Endothelial cell of umbilical vein (primary cell): ENCODE measurements around the gene CEP85L.

ENCODE experiments used
- CTCF ChIP-seq, 2 donors: IDR thresholded peaks; 1 replicate in 1 of 2; 2 replicates in 1 of 2; pipeline ENCODE4 v1.5.1; 2011; ENCODE audit warnings: low read length in 2 of 2, mild to moderate bottlenecking in 2 of 2, moderate library complexity in 2 of 2, control low read depth in 1 of 2, inconsistent platforms in 1 of 2, low read depth in 1 of 2; ENCODE audit not compliant: insufficient read depth in 1 of 2; ENCODE audit errors: extremely low read depth in 1 of 2
- EZH2 ChIP-seq: IDR thresholded peaks from 2 replicates; pipeline ENCODE4 v1.6.1; 2012; ENCODE audit warnings: borderline replicate concordance, low read depth, mild to moderate bottlenecking, moderate library complexity, low read length, inconsistent platforms; ENCODE audit not compliant: severe bottlenecking
- GATA2 ChIP-seq: IDR thresholded peaks from 2 replicates; pipeline ENCODE4 v1.7.0; 2011; ENCODE audit warnings: low read depth, mild to moderate bottlenecking, moderate library complexity, mixed read lengths, low read length; ENCODE audit not compliant: insufficient read length, insufficient read depth
- JUN ChIP-seq: IDR thresholded peaks from 2 replicates; pipeline ENCODE4 v1.6.1; 2011; ENCODE audit warnings: borderline replicate concordance, low read depth; ENCODE audit not compliant: insufficient read length, insufficient read depth
- MAX ChIP-seq: IDR thresholded peaks from 2 replicates; pipeline ENCODE4 v1.6.1; 2011; ENCODE audit not compliant: insufficient read depth, insufficient read length
- MYC ChIP-seq: IDR thresholded peaks from one replicate; pipeline ENCODE4 v1.6.1; 2011; ENCODE audit warnings: mild to moderate bottlenecking, low read depth, low read length
- POLR2A ChIP-seq: IDR thresholded peaks from 2 replicates; pipeline ENCODE4 v1.6.1; 2012; ENCODE audit warnings: low read depth, mild to moderate bottlenecking, control low read depth, low read length
- POLR2AphosphoS5 ChIP-seq: IDR thresholded peaks from 2 replicates; pipeline ENCODE4 v1.6.1; 2012; ENCODE audit warnings: low read depth, mild to moderate bottlenecking, control low read depth, low read length, moderate library complexity; ENCODE audit not compliant: insufficient read depth

- TF ChIP-seq MYC (no peak), CTCF (IDR thresholded peaks at IDR 0.05; ENCODE audit: extremely low read depth in 1 of 2, insufficient read depth in 1 of 2, low read depth in 1 of 2, low read length in 2 of 2) (no peak), GATA2 (no peak), EZH2 (no peak), POLR2A (no peak), POLR2AphosphoS5 (no peak), MAX (no peak), JUN (no peak)
Observed at GRCh38 chr6:118523216-118523615, 128.2 kb downstream of the CEP85L start.
